Hepatocyte (in vitro differentiated cells): ENCODE measurements around the gene HOXD1.

Experiments
- EZH2 ChIP-seq: fragments of 200-600 bp; sonication (generic); IDR thresholded peaks from 2 replicates; pipeline ENCODE4 v1.6.1; 2016; ENCODE audit warnings: antibody characterized with exemption, mild to moderate bottlenecking, borderline replicate concordance
- EZH2phosphoT487 ChIP-seq: fragments of 200-600 bp; sonication (generic); IDR thresholded peaks from one replicate; pipeline ENCODE4 v1.6.1; 2018; ENCODE audit warnings: antibody characterized with exemption, mild to moderate bottlenecking, low read depth, moderate library complexity; ENCODE audit not compliant: unreplicated experiment, severe bottlenecking
- TF ChIP-seq, protein P1 (sequence below): fragments of 200-600 bp; sonication (generic); IDR thresholded peaks from 2 replicates; pipeline ENCODE4 v1.5.1; 2016; ENCODE audit warnings: antibody characterized with exemption, mild to moderate bottlenecking; ENCODE audit not compliant: poor library complexity

DNA sequence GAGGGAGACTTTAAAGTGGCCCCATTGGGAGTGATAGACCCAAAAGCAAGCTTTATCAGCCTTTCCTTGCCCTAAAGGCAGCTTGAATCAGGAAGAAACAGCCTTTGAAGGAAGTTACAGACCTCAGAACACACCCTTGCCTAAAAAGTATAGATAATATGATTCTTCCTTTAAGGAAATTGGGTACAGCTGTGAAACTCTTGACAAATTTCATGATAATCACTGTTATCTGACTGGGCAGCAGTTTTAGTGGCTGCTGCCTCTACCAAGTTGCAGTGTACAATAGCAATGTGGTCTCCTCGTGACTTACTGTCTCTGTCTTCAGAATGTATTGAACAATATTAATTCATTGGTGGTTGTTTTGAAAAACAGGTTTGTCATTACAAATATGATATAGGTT is 16.7 kb downstream of the HOXD1 start:
- TF ChIP-seq EZH2 (no peak), EZH2phosphoT487 (no peak)
- TF ChIP-seq, protein P1, sequence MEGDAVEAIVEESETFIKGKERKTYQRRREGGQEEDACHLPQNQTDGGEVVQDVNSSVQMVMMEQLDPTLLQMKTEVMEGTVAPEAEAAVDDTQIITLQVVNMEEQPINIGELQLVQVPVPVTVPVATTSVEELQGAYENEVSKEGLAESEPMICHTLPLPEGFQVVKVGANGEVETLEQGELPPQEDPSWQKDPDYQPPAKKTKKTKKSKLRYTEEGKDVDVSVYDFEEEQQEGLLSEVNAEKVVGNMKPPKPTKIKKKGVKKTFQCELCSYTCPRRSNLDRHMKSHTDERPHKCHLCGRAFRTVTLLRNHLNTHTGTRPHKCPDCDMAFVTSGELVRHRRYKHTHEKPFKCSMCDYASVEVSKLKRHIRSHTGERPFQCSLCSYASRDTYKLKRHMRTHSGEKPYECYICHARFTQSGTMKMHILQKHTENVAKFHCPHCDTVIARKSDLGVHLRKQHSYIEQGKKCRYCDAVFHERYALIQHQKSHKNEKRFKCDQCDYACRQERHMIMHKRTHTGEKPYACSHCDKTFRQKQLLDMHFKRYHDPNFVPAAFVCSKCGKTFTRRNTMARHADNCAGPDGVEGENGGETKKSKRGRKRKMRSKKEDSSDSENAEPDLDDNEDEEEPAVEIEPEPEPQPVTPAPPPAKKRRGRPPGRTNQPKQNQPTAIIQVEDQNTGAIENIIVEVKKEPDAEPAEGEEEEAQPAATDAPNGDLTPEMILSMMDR: no peak
